ENCODE data around the gene NOTCH3. TPM values are rescaled to one million over a fixed set of nuclear protein-coding genes. Genes with fewer than 3 reads are reported as not detected.

Gene NOTCH3
- under 1 TPM in 1 of 2 experiments, not detected in 1; 0.12 TPM for total RNA-seq

GRCh38 chr19:15200553-15201364 lies at the start of gene NOTCH3:
Gene NOTCH3 (minus strand): TSS chr19:15200995. CDS start chr19:15200905, 90 bp downstream.

Small RNAs within 50 kb of the gene (microRNA-seq; reads per million reads assigned to microRNA genes)
- gene MIR6795 (ENCODE audit: borderline microRNAs expressed, borderline replicate concordance) = not detected

Other genes with a start within 250 kb of the NOTCH3 start
- not detected for gene SLC1A6, start 221.1 kb downstream of the NOTCH3 start, total RNA-seq
- not detected for gene CASP14, start 151.5 kb downstream of the NOTCH3 start, total RNA-seq
- not detected for gene OR1I1, start 118.8 kb downstream of the NOTCH3 start, total RNA-seq
- under 1 TPM in 1 of 2 experiments, not detected in 1; 0.30 TPM for gene SYDE1, start 93.6 kb downstream of the NOTCH3 start, total RNA-seq
- under 1 TPM in 1 of 2 experiments, not detected in 1; 0.19 TPM for gene EPHX3, start 31.5 kb upstream of the NOTCH3 start, total RNA-seq
- gene BRD4, start 131.5 kb upstream of the NOTCH3 start, total RNA-seq = 100 to 1,000 TPM; 106 to 107 TPM
- 10 to 100 TPM; 51.3 to 53.5 TPM for gene AKAP8, start 178.8 kb upstream of the NOTCH3 start, total RNA-seq
- 100 to 1,000 TPM in 1 of 2 experiments, 10 to 100 TPM in 1; 96.7 to 104 TPM for gene AKAP8L, start 218.0 kb upstream of the NOTCH3 start, total RNA-seq
- 10 to 100 TPM; 27.1 to 29.8 TPM for gene WIZ, start 249.0 kb upstream of the NOTCH3 start, total RNA-seq